Panc1 (cell line): Measurements from ENCODE around the gene CACFD1. TPM values are rescaled to one million over a fixed set of nuclear protein-coding genes. Genes with fewer than 3 reads are reported as not detected.
A peak's percentile ranks its signal among the peaks of the same experiment; 100 is the strongest.

Source experiments
- ATAC-seq: fragments of 200-7000 bp; cut with Tn5 transposase; 2 replicates; pipeline ENCODE4 v1.9.1; 2020; ENCODE audit warnings: mild to moderate bottlenecking, moderate library complexity
- BruUV-seq: library from RNA; stranded (reverse); fragments of 400-500 nt; replicated peaks from 2 replicates; lab custom pipeline; 2021; lab: Mats Ljungman, UMichigan
- CTCF ChIA-PET: fragments of 300-600 bp; sonication (Branson Sonifier 250); formaldehyde crosslinking; loops from one replicate; lab custom pipeline; 2022; ENCODE audit warnings: antibody characterized with exemption; lab: Charles Lee
- POLR2A ChIA-PET: fragments of 300-600 bp; sonication (Branson Sonifier 250); formaldehyde crosslinking; loops from one replicate; lab custom pipeline; 2022; ENCODE audit warnings: antibody characterized with exemption; lab: Charles Lee
- DNase-seq: peaks from one replicate; pipeline ENCODE4 v3.0.0-alpha.2; 2010; ENCODE audit warnings: low read depth, low spot score
- H3K27ac ChIP-seq: 2 replicates; pipeline ENCODE4 v1.5.1; 2011; ENCODE audit warnings: mild to moderate bottlenecking, low read length, inconsistent platforms
- H3K27me3 ChIP-seq: fragments of 200-500 bp; sonication (Bioruptor generic); 2 replicates; pipeline ENCODE4 v1.6.0; 2014; ENCODE audit warnings: low read length, inconsistent platforms; ENCODE audit not compliant: control insufficient read depth, insufficient read depth
- H3K36me3 ChIP-seq: fragments of 200-500 bp; sonication (Bioruptor generic); 2 replicates; pipeline ENCODE4 v1.5.1; 2014; ENCODE audit warnings: inconsistent platforms, mild to moderate bottlenecking, low read length, moderate library complexity; ENCODE audit not compliant: control insufficient read depth, insufficient read depth
- H3K4me1 ChIP-seq: 2 replicates; pipeline ENCODE4 v1.5.1; 2011; ENCODE audit warnings: inconsistent platforms, mild to moderate bottlenecking, low read length, moderate library complexity; ENCODE audit not compliant: control insufficient read depth, insufficient read depth
- H3K4me3 ChIP-seq, 2 experiments: 2 replicates each; pipeline ENCODE4 v1.5.1; 2011 to 2012; ENCODE audit warnings: low read depth in 2 of 2, low read length in 2 of 2, mild to moderate bottlenecking in 2 of 2, inconsistent platforms in 1 of 2, moderate library complexity in 1 of 2
- H3K9me3 ChIP-seq: fragments of 200-500 bp; sonication (Bioruptor generic); 2 replicates; pipeline ENCODE4 v1.5.1; 2014; ENCODE audit warnings: low read depth, mild to moderate bottlenecking, inconsistent platforms, low read length, moderate library complexity; ENCODE audit not compliant: control insufficient read depth, insufficient read depth
- CTCF ChIP-seq: fragments of 450-650 bp; IDR thresholded peaks from 2 replicates; pipeline ENCODE4 v1.5.1; 2017; ENCODE audit warnings: mild to moderate bottlenecking
- POLR2AphosphoS5 ChIP-seq: IDR thresholded peaks from 2 replicates; pipeline ENCODE4 v1.6.1; 2012; ENCODE audit warnings: mild to moderate bottlenecking, low read depth, low read length, moderate library complexity
- REST ChIP-seq, 2 experiments: IDR thresholded peaks; 2 replicates each; pipeline ENCODE4 v1.6.1; 2011 to 2012; ENCODE audit warnings: low read depth in 2 of 2, control low read depth in 1 of 2, low read length in 1 of 2, mild to moderate bottlenecking in 1 of 2, moderate library complexity in 1 of 2; ENCODE audit not compliant: insufficient read depth in 1 of 2
- SIN3A ChIP-seq: IDR thresholded peaks from 2 replicates; pipeline ENCODE4 v1.6.1; 2012; ENCODE audit warnings: low read depth, mild to moderate bottlenecking, low read length, moderate library complexity, borderline replicate concordance; ENCODE audit not compliant: insufficient read depth
- TCF7L2 ChIP-seq: IDR thresholded peaks from 2 replicates; pipeline ENCODE4 v1.6.1; 2011; ENCODE audit warnings: mild to moderate bottlenecking, low read depth, low read length, inconsistent platforms
- in situ Hi-C: cut with HindIII; loops from 2 replicates; pipeline ENCODE4 v1.10.0; 2016; ENCODE audit warnings: low sequenced_read_pairs, low pct_unique_long_range_greater_than_20kb
- intact Hi-C: fragments of 100-400 bp; cut with micrococcal nuclease; formaldehyde crosslinking; loops from one replicate; pipeline ENCODE4 v1.10.0; 2022; ENCODE audit not compliant: unreplicated experiment
- total RNA-seq: library from RNA; stranded (reverse); gene quantifications from one replicate; pipeline ENCODE4 v1.2.1, GENCODE V29; 2021; ENCODE audit not compliant: unreplicated experiment

The CACFD1 gene
- total RNA-seq, 1 experiment from 2014 or later, result 13.9 TPM

- BruUV-seq, result TSS peak; percentile 86
- Histone ChIP-seq H3K27ac (peak within 1 kb of the TSS; percentile 87), H3K4me1 (no peaks in the 10 kb centered on the region), H3K4me3 (peak within 1 kb of the TSS; percentile 90 to 94), H3K36me3 (peaks cover 2% of the 10 kb centered on the region), H3K9me3 (no peaks in the 10 kb centered on the region), H3K27me3 (no peaks in the 10 kb centered on the region)
- CTCF ChIA-PET, result no interaction called here
- DNase-seq (no peak), ATAC-seq (peak; percentile 96)
- POLR2A ChIA-PET, result no interaction called here
- TF ChIP-seq CTCF (no peak), POLR2AphosphoS5 (no peak; the same call in 1 of the 2 replicates), REST (IDR thresholded peaks at IDR 0.05; ENCODE audit: insufficient read depth in 1 of 2, low read depth in 2 of 2, low read length in 1 of 2) (no peak), SIN3A (peak; percentile 67; the same call in 1 of the 2 replicates), TCF7L2 (0 out of 2 replicates have a peak, but pooled peaks have one; percentile 27)
- in situ Hi-C loops, result no loop called here
- intact Hi-C loops, result no loop called here
Observed at GRCh38 chr9:133417541-133418461, 42.0 kb upstream of the CACFD1 start, which contains the start of gene REXO4. Gene REXO4 (minus strand): TSS chr9:133418010. CDS start chr9:133417844, 166 bp downstream.

GRCh38 chr9:133419005-133419404, 40.8 kb upstream of the CACFD1 start:
- in situ Hi-C loops, result no loop called here
- no peak for DNase-seq
- no peak for ATAC-seq
- ChIA-PET POLR2A (no interaction called here), CTCF (no interaction called here)
- BruUV-seq, result no TSS peak
- TF ChIP-seq REST (IDR thresholded peaks at IDR 0.05; ENCODE audit: insufficient read depth in 1 of 2, low read depth in 2 of 2, low read length in 1 of 2) (no peak), POLR2AphosphoS5 (no peak), CTCF (no peak), TCF7L2 (no peak), SIN3A (no peak)
- intact Hi-C loops, result no loop called here
- H3K4me1 ChIP-seq, result no peaks in the 10 kb centered on the region
- peaks cover 2% of the 10 kb centered on the region for H3K36me3 ChIP-seq
- H3K9me3 ChIP-seq, result no peaks in the 10 kb centered on the region
- H3K27ac ChIP-seq, result no peak overlapping the region
- peak overlapping the region in 1 of 2 experiments; percentile 90; a peak in 2 of 4 replicates for H3K4me3 ChIP-seq
- H3K27me3 ChIP-seq, result no peaks in the 10 kb centered on the region
